ACHN (cell line): ENCODE data around the gene OGT.
"Not testable (repeated sequence)": the region's sequence is repeated elsewhere in the genome, so short reads cannot be mapped to it uniquely, and the experiment has no call there.

Source experiments
- DNase-seq: peaks from one replicate; pipeline ENCODE4 v3.0.0-alpha.2; 2015
- in situ Hi-C: cut with HindIII; loops from 2 replicates; pipeline ENCODE4 v1.10.0; 2017; ENCODE audit warnings: low sequenced_read_pairs, low pct_ligation_motif_present, low pct_unique_long_range_greater_than_20kb

OGT gene

DNA sequence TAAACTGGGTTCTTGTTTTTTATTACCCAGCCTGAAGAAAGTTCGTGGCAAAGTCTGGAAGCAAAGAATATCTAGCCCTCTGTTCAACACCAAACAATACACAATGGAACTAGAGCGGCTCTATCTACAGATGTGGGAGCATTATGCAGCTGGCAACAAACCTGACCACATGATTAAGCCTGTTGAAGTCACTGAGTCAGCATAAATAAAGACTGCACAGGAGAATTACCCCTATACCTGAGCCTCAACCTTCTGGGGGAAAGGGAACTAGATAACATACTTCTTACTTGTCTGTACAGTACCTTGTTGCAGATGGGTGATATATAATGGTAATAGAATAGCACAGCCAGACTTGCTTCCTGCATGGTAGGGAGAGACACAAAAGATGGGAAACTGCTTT, 40.7 kb downstream of the OGT start:
- in situ Hi-C loops: no loop called here
- no peak for DNase-seq

DNA sequence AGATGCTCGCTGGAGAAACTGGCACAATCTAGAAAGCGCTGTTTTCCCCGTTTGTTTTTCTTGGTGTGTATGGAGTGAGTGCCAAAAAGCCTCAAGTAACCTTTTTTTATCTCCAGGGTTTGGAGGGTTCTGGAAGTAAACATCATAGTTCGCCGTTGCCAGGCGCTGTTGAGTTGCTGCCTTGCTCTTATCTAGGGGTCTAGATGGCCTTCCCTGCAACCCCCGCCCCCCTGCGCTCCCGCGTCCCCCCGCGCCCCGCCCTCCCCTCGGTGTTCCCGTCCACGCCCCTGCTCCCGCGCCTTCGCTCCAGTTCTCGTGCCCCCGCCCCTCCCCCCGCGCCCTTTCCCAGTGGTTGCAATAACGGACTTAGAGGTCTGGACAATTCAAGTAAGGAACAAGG, 44.8 kb downstream of the OGT start:
- no peak for DNase-seq
- in situ Hi-C loops: no loop called here

DNA sequence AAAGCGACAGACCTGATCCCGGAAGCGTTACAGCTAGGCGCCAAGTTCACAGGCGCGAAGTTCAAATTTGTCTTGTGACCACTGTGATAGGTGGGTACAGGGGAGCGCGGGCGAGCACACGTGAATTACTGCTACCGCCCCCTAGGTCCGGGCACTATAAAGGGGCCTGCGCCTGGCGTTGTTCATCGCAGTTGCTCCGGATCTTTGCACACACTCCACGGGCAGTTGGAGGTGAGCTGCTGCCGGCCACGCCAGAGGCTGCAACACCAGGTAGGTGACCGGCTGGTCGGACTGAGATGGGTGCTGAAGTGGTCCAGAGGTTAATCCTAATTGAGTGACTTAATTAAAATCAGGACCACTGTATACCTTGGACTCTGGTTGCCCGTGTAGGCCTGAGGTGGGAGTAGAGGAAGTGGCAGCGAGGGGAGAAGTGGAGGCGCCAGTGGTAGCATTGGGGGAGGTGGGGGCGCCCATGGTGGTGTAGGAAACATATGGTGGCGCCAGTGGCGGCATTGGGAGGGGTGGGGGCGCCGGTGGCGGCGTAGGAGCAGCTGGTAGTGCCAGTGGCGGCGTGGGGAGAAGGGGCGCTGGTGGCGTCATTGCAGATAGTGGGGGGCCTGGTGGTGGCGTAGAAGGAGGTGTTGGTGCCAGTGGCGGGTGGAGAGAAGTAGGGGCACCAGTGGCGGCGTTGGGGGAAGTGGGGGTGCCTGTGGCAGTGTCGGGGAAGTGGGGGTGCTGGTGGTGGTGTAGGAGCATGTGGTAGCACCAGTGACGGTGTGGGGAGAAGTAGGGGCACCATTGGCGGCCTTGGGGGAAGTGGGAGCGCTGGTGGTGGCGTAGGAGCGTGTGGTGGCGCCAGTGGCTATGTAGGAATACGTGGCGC, 45.6 kb downstream of the OGT start, which contains the start of gene GCNA:
Gene GCNA, plus strand, starts transcription at position 185 of the 883 bp plus-strand sequence. CDS start 2,385 bp downstream, outside the sequence.
- DNase-seq: no peak
- in situ Hi-C loops: no loop called here

DNA sequence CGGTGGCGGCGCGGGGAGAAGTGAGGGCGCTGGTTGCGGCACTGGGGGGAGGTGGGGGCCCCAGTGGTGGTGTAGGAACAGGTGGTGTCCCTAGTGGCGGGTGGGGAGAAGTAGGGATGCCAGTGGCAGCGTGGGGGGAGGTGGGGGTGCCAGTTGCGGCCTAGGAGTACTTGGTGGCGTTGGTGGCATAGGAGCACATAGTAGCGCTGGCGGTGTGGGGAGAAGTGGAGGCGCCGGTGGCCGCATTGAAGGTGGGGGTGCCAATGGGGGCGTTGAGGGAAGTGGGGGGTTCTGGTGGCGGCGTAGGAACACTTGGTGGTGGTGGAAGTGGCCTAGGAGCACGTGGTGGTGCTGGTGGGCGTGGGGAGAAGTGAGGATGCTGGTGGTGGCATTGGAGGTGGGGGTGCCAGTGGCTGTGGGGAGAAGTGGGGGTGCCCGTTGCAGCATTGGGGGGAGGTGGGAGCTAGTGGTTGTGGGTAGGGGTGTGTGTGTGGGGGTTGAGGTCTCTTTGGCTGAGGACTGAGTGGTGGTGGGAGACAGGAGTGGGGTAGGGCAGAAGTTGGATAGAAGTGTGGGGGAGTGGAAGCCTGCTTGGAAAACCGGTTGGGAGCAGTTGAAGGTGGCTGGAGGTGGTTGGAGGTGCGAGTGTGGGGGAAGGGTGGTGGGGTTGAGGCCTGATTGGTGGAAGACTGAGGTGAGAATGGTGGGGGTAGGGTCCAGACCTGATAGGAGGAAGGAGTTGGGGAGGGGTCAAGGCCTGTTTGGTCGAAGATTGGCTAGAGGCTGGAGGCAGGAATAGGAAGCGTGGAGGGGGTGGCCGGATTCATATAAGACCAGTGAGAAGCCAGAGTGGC, 46.5 kb downstream of the OGT start:
- no peak for DNase-seq
- in situ Hi-C loops: no loop called here

DNA sequence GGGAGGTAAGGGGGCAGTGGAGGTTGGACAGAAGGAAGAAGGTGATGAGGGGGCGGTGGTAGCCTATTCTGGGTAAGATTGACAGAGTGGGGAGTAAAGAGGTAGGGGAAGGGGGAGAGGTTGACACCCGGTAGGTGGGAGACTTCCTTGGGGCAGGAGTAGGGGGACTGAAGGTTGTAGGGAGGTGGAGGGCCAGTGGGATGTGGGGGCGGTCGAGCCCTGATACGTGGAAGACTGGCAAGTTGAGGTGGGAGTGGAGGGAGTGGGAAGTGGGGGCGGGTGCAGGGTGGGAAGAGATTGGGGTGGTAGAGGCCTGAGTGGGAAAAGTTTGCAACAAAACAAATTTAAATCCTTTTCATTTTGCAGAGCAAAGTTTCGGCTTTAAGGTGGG, 47.1 kb downstream of the OGT start:
- no peak for DNase-seq
- in situ Hi-C loops: no loop called here

DNA sequence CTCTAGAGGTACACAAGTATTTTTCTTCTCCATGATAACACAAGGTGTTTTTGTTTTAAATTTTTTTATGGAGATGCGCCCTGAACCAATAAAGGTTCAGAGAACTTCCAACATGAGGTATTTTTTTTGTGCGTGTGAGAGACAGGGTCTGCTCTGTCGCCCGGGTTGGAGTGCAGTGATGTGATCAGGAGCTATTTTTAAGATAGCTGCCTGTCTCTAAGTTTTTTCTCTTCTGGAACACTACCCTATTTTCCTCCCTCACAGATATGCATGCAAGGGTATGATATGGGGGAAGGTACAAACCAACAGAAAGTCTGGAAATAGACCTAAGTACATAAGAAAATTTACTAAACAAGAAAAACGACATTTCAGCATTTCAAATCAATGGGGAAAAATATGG, 48.3 kb downstream of the OGT start:
- no peak for DNase-seq
- in situ Hi-C loops: no loop called here

DNA sequence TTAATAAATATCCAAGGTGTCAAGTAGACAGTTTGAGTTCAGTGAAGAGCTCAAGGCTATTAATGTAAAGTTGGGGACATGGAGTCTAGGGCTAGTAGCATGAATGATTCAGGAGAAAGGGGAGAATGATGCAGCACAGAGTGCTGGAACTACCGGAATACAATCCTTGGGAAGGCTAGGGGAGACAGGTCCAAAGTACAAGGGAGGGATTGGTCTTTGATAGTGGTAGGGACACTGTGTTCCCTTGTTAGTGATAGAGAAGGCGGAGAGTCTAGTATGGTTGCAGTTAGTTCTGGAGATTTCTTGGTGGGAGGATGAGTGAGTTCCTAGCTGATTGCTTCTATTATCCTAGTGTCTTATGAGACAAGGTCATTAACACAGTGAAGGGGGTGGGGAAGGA, 54.0 kb downstream of the OGT start:
- in situ Hi-C loops: no loop called here
- no peak for DNase-seq

DNA sequence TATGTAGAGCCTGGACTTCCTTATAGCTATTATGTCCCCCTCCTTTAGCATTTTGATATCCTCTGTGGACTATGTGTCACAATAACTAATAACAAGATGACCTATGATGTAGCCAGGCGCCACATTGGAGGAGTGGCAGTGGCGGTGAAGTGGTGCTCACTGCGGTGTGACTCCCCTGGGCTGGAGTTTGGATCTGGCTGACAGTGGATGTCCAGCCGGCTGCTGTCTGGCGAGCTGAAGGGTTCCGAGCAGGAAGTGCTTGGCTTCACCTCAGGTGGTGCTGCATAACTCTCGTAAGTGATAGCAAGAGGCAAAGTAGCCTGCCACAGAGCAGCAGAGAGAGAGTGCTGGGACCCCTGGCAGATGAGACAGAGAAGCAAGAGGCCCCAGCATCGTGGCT, 60.3 kb downstream of the OGT start:
- in situ Hi-C loops, DNase-seq: not testable (repeated sequence)

DNA sequence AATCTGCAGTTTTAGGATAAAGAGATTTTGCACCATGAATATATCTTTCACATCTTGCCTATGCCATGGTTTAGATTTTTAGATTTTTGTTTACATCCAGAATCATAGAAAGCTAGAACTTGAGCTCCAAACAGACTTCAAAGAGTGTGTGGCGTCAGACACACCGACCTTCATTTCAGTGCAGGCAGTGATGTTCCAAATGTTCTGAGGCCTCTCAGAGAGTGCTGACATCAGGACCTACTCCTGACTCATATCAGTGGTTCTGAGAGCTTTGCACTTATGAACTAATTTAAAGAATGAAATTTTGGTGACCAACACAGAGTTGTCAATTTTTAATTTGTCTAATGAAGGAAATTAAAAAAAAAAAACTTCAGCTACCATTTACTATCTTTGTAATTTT, 67.1 kb downstream of the OGT start:
- no peak for DNase-seq
- in situ Hi-C loops: no loop called here

DNA sequence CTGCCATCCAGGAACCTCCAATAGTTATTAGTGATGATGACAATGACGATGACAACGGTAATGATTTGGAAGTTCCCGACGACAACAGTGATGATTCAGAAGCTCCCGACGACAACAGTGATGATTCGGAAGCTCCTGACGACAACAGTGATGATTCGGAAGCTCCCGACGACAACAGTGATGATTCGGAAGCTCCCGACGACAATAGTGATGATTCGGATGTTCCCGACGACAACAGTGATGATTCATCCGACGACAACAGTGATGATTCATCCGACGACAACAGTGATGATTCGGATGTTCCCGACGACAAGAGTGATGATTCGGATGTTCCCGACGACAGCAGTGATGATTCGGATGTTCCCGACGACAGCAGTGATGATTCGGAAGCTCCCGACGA, 70.7 kb downstream of the OGT start:
- no peak for DNase-seq
- in situ Hi-C loops: no loop called here

DNA sequence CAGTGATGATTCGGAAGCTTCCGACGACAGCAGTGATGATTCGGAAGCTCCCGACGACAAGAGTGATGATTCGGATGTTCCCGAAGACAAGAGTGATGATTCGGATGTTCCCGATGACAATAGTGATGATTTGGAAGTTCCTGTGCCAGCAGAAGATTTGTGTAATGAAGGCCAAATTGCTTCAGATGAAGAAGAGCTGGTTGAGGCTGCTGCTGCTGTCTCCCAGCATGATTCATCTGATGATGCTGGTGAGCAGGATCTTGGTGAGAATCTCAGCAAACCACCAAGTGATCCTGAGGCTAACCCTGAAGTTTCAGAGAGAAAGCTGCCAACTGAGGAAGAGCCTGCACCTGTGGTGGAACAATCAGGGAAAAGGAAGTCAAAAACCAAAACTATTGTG, 71.2 kb downstream of the OGT start:
- in situ Hi-C loops: no loop called here
- no peak for DNase-seq

DNA sequence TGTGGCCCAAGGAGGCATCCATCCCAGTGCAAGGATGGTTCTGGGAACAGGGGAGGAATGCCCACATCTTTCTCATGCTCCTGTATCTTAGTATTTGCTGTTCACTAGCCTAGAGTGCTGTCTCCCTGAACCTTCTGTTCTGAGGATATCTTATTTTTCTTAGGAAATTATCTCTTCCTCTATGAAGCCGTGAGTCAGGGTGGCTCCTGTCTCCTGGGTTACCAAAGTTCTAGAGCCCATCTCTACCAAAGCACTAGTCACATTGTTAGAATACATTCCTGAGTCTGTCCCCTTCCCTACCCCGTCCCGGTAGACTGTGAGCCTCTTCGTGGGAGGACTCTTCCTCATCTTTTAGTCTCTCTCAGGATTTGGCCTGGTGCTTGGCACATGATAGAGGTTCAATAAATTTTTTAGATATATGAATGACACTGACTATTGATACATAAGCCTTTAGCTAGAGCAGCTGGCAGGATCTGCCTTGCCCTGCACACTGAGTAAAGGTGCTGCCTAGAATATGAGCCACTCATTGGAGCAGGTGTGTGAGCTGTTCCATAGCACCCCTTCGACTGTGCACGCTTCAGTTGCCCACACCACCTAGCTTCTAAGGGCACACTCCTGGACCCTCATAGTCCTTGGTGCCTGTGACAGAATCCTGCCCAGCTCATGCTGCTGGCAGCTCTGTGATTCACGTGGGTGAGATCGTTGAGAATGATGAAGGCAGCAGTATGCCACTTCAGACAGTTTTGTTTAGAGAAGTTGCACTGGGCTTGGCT, 72.1 kb downstream of the OGT start:
- in situ Hi-C loops: no loop called here
- DNase-seq: no peak

DNA sequence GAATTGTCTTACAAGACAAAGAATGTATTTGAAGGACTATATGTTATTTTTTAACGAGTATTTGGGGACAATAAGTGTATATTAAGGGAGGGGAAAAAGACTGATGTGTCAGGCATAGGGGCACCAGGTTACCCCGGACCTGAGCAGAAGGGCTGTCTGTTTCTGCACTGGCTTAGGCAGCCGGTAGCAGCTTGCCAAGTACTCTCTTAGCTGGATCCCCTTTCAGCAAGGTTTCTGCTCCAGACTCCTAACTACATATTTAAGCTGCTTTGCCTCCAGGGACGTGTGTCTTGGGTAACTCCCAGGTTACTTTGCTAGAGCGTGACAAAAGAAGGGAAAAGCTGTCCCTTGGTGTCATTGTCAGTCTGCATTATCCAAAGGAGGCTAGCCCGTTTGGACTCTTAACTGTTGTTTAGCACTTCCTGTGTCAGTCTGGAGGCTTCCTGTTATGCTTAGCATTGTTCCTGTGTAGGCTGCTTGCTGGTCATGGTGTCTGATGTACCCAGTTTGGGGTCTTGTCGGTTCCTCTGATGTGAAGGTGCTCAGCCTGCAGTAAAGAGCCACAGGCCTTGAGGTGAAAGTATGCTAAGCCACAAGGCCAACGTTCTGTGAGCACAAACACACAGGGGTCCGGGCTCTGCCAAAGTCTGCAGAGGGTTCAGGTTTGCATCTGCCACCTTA, 73.8 kb downstream of the OGT start:
- in situ Hi-C loops: no loop called here
- DNase-seq: no peak

DNA sequence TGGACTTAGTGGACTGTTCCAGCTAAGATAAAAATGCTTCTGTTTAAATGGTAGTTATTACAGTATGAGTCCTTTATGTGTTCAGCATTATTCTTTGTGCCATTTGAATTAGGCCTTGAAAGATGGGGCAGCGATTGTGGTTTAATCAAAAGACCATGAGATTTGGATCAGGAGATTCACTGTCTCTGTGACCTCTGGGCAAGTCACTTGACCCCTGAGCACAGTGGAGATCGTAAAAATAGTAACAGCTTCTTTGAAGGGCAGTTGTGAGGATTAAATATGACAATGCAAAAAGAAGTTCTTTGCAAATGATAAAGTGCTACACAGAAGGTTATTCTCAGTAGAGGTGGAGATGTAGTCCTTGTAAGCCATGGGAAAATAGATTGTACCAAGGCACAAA, 74.6 kb downstream of the OGT start:
- no peak for DNase-seq
- in situ Hi-C loops: no loop called here

DNA sequence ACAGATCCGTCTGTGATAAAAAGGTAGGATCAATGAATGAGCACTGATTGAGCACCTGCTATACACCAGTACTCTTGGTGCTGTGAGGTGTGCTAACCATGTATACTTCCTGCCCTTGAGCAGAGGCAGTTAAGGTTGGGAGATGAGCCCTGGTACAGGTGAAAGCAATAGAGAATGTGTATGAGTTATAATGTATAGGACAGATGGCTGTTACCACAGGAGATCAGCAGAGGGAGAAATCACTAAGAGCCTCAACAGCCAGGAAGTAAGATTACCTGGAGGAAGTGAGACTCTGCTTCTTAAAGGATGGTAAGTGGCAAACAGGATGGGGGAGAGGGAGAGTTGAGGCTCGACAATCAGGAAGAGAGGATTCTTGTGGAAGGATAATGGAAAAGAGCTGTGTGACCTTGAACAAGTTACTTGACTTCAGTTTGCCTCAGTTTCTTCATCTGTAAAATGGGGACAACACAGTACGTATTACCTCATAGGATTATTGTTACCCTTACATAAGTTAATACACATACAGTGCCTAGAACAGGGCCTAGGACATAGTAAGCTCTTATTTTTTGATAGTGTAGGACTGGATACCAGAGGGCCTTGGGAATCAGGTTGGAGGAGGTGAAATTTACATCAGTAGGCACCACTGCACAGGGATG, 76.3 kb downstream of the OGT start:
- in situ Hi-C loops: no loop called here
- DNase-seq: no peak

DNA sequence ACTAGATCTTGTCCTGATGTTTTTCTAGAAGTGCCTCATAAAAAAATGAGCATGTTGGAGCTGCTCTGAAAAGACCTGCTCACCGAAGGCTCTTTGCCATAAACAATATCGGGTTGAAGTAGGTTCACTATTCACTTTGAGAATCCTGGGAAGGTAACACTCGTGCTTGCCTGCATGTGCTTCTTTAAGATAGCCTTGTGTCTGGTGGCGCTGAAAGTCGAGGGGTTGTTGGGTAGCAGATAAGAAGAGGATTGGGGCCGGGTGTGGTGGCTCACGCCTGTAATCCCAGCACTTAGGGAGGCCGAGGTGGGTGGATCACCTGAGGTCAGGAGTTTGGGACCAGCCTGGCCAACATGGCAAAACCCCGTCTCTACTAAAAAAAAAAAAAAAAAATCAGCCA, 78.8 kb downstream of the OGT start:
- in situ Hi-C loops, DNase-seq: not testable (repeated sequence)

DNA sequence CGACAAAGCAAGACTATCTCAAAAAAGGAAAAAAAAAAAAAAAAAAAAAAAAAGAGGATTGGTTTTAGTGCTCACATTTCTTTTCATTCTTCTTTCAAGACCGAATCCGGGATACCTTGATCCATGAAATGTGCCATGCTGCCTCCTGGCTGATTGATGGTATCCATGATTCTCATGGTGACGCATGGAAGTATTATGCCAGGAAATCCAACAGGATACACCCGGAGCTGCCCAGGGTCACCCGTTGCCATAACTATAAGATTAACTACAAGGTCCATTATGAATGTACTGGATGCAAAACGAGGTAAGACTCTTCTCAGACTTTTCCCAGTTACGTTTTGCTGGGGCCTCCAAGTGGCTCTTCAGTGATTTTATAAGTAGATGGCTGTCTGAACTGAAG, 79.4 kb downstream of the OGT start:
- in situ Hi-C loops: no loop called here
- DNase-seq: no peak

DNA sequence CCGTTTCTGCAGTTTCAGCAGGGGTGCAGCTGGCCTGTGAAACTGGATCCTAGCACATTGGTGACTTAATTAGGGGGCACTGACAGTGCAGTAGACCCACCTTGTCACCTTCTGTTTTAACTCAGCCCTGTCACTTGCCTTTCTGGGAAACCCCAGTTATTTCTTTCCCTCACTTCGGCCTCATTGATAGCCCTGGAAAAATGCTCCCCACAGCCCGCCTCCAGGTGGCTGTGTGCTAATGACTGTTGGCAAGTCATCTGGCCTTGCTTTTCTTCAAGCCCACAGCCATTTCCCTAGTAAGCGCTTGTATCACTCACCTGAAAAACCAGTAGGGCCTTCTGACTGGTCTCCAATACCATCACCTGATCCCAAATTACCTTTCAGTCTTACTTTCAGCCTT, 82.2 kb downstream of the OGT start:
- DNase-seq: no peak
- in situ Hi-C loops: no loop called here
